ENCODE data around the gene SAMD4B. TPM values are rescaled to one million over a fixed set of nuclear protein-coding genes. Genes with fewer than 3 reads are reported as not detected.

Gene SAMD4B
- total and polyA plus RNA-seq, 4 donors = 77.6 to 103 (median 86.8) TPM

DNA sequence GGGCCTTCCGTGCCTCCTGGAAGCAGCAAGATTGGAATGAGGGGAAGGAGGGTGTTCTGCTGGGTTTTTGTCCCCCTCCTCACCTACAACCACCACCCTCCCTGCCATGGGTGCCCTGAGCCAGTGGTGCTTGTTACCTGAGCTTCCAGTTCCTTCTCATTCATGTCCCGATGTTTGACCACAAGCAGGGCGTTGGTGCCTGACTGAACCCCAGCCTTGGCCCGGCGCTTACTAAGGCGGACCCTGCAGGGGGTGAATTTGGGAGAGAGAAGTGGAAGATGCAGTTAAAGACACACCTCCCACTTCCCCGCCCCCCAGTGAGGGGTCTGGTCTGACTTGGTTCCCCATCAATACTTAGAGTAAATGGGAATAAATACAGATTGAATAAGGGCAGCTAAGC, 44.3 kb downstream of the SAMD4B start:
- Histone ChIP-seq H3K9ac (ENCODE audit: insufficient read depth in 1 of 2, low read length in 2 of 2) (no peak overlapping the region), H3K9me3 (ENCODE audit: control insufficient read depth in 4 of 4, insufficient read depth in 3 of 4, low read length in 3 of 4) (no peaks in the 10 kb centered on the region), H3K4me1 (ENCODE audit: control insufficient read depth in 5 of 5, insufficient read depth in 5 of 5, low read length in 5 of 5) (peaks cover 3 to 10% (median 6%) of the 10 kb centered on the region in 5 donors), H3K27ac (ENCODE audit: low read depth in 1 of 2, low read length in 1 of 2) (no peak overlapping the region), H3K4me3 (no peak overlapping the region), H3K27me3 (ENCODE audit: control insufficient read depth in 3 of 3, insufficient read depth in 3 of 3, low read length in 2 of 3) (no peaks in the 10 kb centered on the region), H3K36me3 (ENCODE audit: control insufficient read depth in 4 of 4, insufficient read depth in 4 of 4, low read length in 4 of 4) (peaks cover 16 to 51% (median 42%) of the 10 kb centered on the region in 4 donors)
- ATAC-seq (ENCODE audit: insufficient read depth, low FRiP score) (no peak), DNase-seq (no peak)
- WGBS, 2 donors = 84 to 86% methylated on average over 7 of the region's 7 CpGs
- TF ChIP-seq, protein P1, sequence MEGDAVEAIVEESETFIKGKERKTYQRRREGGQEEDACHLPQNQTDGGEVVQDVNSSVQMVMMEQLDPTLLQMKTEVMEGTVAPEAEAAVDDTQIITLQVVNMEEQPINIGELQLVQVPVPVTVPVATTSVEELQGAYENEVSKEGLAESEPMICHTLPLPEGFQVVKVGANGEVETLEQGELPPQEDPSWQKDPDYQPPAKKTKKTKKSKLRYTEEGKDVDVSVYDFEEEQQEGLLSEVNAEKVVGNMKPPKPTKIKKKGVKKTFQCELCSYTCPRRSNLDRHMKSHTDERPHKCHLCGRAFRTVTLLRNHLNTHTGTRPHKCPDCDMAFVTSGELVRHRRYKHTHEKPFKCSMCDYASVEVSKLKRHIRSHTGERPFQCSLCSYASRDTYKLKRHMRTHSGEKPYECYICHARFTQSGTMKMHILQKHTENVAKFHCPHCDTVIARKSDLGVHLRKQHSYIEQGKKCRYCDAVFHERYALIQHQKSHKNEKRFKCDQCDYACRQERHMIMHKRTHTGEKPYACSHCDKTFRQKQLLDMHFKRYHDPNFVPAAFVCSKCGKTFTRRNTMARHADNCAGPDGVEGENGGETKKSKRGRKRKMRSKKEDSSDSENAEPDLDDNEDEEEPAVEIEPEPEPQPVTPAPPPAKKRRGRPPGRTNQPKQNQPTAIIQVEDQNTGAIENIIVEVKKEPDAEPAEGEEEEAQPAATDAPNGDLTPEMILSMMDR (IDR thresholded peaks at IDR 0.05; ENCODE audit: control extremely low read depth, extremely low read depth) = no peak

- peaks cover 10 to 39% (median 36%) of the 10 kb centered on the region in 4 donors for H3K36me3 ChIP-seq (ENCODE audit: control insufficient read depth in 4 of 4, insufficient read depth in 4 of 4, low read length in 4 of 4)
- H3K9ac ChIP-seq (ENCODE audit: insufficient read depth in 1 of 2, low read length in 2 of 2) = no peak overlapping the region
- 83 to 89% methylated on average over 5 of the region's 5 CpGs for WGBS, 2 donors
Observed at GRCh38 chr19:39388657-39389056, 46.4 kb downstream of the SAMD4B start.

DNA sequence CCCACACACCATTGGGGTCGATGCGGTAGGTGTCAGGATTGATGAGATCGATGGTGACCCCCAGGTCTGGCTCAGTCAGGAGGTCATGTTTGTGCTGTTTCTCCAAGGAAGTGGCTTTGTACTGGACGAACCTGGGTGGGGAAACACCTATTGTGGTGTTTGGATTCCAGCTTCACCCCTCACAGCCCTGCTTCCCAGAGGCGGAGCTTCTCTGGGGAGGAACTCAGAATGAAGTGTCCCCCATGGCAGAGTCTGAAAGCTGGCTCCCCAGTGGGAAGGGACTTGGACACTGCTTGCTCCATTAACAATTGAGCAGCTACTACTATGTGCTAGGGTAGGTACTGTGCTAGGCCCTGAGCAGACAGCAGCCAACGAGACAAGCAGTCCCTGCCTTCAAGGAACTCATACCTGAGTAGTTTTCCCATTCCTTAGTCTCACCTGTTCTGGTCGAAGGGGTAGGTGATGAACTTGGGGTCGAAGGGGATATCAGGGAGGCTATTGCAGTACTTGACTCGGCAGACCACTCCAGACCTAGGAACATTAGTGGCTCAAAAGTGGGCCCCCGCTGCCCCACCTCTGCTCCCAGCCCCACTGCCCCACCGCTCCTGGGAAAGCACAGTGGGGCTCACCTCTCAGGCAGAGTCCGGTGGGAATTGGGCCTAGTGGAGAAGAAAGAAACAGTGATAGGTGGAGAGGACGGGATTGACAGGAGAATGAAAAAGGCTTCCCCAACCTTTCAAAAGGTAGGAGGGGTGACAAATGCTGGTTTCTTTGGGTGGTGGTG, 47.6 kb downstream of the SAMD4B start:
- Histone ChIP-seq H3K36me3 (ENCODE audit: control insufficient read depth in 4 of 4, insufficient read depth in 4 of 4, low read length in 4 of 4) (peaks cover 5 to 42% (median 40%) of the 10 kb centered on the region in 4 donors), H3K4me1 (ENCODE audit: control insufficient read depth in 5 of 5, insufficient read depth in 5 of 5, low read length in 5 of 5) (peaks cover 3 to 16% (median 9%) of the 10 kb centered on the region in 5 donors), H3K27me3 (ENCODE audit: control insufficient read depth in 3 of 3, insufficient read depth in 3 of 3, low read length in 2 of 3) (no peaks in the 10 kb centered on the region), H3K9me3 (ENCODE audit: control insufficient read depth in 4 of 4, insufficient read depth in 3 of 4, low read length in 3 of 4) (no peaks in the 10 kb centered on the region), H3K4me3 (peak overlapping the region; percentile 67), H3K9ac (ENCODE audit: insufficient read depth in 1 of 2, low read length in 2 of 2) (peak overlapping the region; percentile 74 to 94), H3K27ac (ENCODE audit: low read depth in 1 of 2, low read length in 1 of 2) (peak overlapping the region in 1 of 2 donors; percentile 21)
- TF ChIP-seq, protein P1 (IDR thresholded peaks at IDR 0.05; ENCODE audit: control extremely low read depth, extremely low read depth) = no peak
- DNase-seq = no peak
- no peak for ATAC-seq (ENCODE audit: insufficient read depth, low FRiP score)
- 62 to 75% methylated on average over 13 of the region's 13 CpGs for WGBS, 2 donors

More at GRCh38 chr19:39388657-39389056, 46.4 kb downstream of the SAMD4B start:
- DNase-seq (no peak), ATAC-seq (ENCODE audit: insufficient read depth, low FRiP score) (no peak)
- no peaks in the 10 kb centered on the region for H3K9me3 ChIP-seq (ENCODE audit: control insufficient read depth in 4 of 4, insufficient read depth in 3 of 4, low read length in 3 of 4)
- TF ChIP-seq, protein P1 (IDR thresholded peaks at IDR 0.05; ENCODE audit: control extremely low read depth, extremely low read depth) = no peak
- no peaks in the 10 kb centered on the region for H3K27me3 ChIP-seq (ENCODE audit: control insufficient read depth in 3 of 3, insufficient read depth in 3 of 3, low read length in 2 of 3)
- H3K27ac ChIP-seq (ENCODE audit: low read depth in 1 of 2, low read length in 1 of 2) = no peak overlapping the region
- peaks cover 3 to 16% (median 9%) of the 10 kb centered on the region in 5 donors for H3K4me1 ChIP-seq (ENCODE audit: control insufficient read depth in 5 of 5, insufficient read depth in 5 of 5, low read length in 5 of 5)
- H3K4me3 ChIP-seq = no peak overlapping the region
